ENCODE measurements around the gene ARMC9. TPM values are rescaled to one million over a fixed set of nuclear protein-coding genes. Genes with fewer than 3 reads are reported as not detected.

Gene ARMC9
- total and polyA plus RNA-seq, 2 of the 13 experiments (the other 11 are each of a cell fraction or from before 2014, with no cell fraction given), result 9.1 to 12.8 TPM

- TF ChIP-seq ZNF784 (CRISPR knock-in tag; IDR thresholded peaks at IDR 0.05; ENCODE audit: borderline replicate concordance) (0 out of 2 replicates have a peak, but pooled peaks have one; percentile 17), KDM5A (IDR thresholded peaks at IDR 0.05; ENCODE audit: borderline replicate concordance, low read length) (0 out of 2 replicates have a peak, but pooled peaks have one; percentile 24), ARID2 (CRISPR knock-in tag; IDR thresholded peaks at IDR 0.05; ENCODE audit: borderline replicate concordance) (no peak), FOXJ3 (CRISPR knock-in tag; IDR thresholded peaks at IDR 0.05; ENCODE audit: borderline replicate concordance) (0 out of 2 replicates have a peak, but pooled peaks have one; percentile 9), FOXO4 (CRISPR knock-in tag; conservative IDR thresholded peaks at IDR 0.05) (0 out of 2 replicates have a peak, but pooled peaks have one; percentile 11), ZMAT3 (CRISPR knock-in tag; conservative IDR thresholded peaks at IDR 0.05) (0 out of 2 replicates have a peak, but pooled peaks have one; percentile 11), MBNL3 (CRISPR knock-in tag; conservative IDR thresholded peaks at IDR 0.05) (no peak), ZFY (CRISPR knock-in tag; IDR thresholded peaks at IDR 0.05) (peak; percentile 63), ZSCAN5A (CRISPR knock-in tag; IDR thresholded peaks at IDR 0.05; ENCODE audit: borderline replicate concordance) (peak; percentile 41; the same call in 1 of the 2 replicates), ZNF800 (CRISPR knock-in tag; IDR thresholded peaks at IDR 0.05) (0 out of 2 replicates have a peak, but pooled peaks have one; percentile 6), YEATS2 (CRISPR knock-in tag; IDR thresholded peaks at IDR 0.05; ENCODE audit: borderline replicate concordance) (0 out of 2 replicates have a peak, but pooled peaks have one; percentile 2), TBX2 (CRISPR knock-in tag; IDR thresholded peaks at IDR 0.05; ENCODE audit: borderline replicate concordance) (peak; percentile 6; the same call in 1 of the 2 replicates), HES4 (CRISPR knock-in tag; IDR thresholded peaks at IDR 0.05; ENCODE audit: borderline replicate concordance) (0 out of 2 replicates have a peak, but pooled peaks have one; percentile 76), NFKBIZ (CRISPR knock-in tag; IDR thresholded peaks at IDR 0.05) (no peak), ZNF317 (CRISPR knock-in tag; IDR thresholded peaks at IDR 0.05) (0 out of 2 replicates have a peak, but pooled peaks have one; percentile 31), U2AF1 (optimal IDR thresholded peaks at IDR 0.05; ENCODE audit: low read depth, low read length) (peak; percentile 1), ZMYM2 (CRISPR knock-in tag; IDR thresholded peaks at IDR 0.05) (no peak), ZNF44 (CRISPR knock-in tag; IDR thresholded peaks at IDR 0.05) (no peak), TIGD3 (CRISPR knock-in tag; IDR thresholded peaks at IDR 0.05; ENCODE audit: borderline replicate concordance) (peak; percentile 28; the same call in 1 of the 2 replicates), PHF8 (CRISPR knock-in tag; IDR thresholded peaks at IDR 0.05) (0 out of 2 replicates have a peak, but pooled peaks have one; percentile 17)
Observed at GRCh38 chr2:231412618-231412963, 214.2 kb downstream of the ARMC9 start (continued).

Measured in HepG2 (cell line).